ENCODE data around the gene APOBEC3B. TPM values are rescaled to one million over a fixed set of nuclear protein-coding genes. Genes with fewer than 3 reads are reported as not detected.
"Not testable (repeated sequence)": the region's sequence is repeated elsewhere in the genome, so short reads cannot be mapped to it uniquely, and the experiment has no call there.

Gene APOBEC3B
- total and polyA plus RNA-seq, 2 experiments from 2014 or later: 4.1 to 10.6 TPM

GRCh38 chr22:38941488-38941987, 40.6 kb upstream of the APOBEC3B start:
- no peak overlapping the region for H3K9ac ChIP-seq
- peaks cover 55% of the 10 kb centered on the region for H3K27me3 ChIP-seq (replicated peaks; ENCODE audit: insufficient read depth)
- no peak overlapping the region for H3K27ac ChIP-seq
- no peaks in the 10 kb centered on the region for H3K9me3 ChIP-seq (ENCODE audit: low read depth)
- H3K4me2 ChIP-seq (ENCODE audit: unreplicated experiment): no peak overlapping the region
- H3K36me3 ChIP-seq (ENCODE audit: low read depth): no peaks in the 10 kb centered on the region
- TF ChIP-seq EZH2phosphoT487 (IDR thresholded peaks at IDR 0.05; ENCODE audit: insufficient read depth, low read depth): no peak
- TF ChIP-seq EZH2 (IDR thresholded peaks at IDR 0.05; ENCODE audit: insufficient read depth, poor library complexity, severe bottlenecking): no peak
- no peaks in the 10 kb centered on the region for H3K4me1 ChIP-seq (ENCODE audit: insufficient read depth)
- no peaks in the 10 kb centered on the region for H4K20me1 ChIP-seq (ENCODE audit: insufficient read depth)
- DNase-seq: no peak
- H2AFZ ChIP-seq: no peak overlapping the region
- H3K79me2 ChIP-seq (ENCODE audit: insufficient read depth): no peaks in the 10 kb centered on the region
- H3K4me3 ChIP-seq: no peak overlapping the region
- no peaks in the 10 kb centered on the region for H3K9me2 ChIP-seq (ENCODE audit: insufficient read depth)
- 78 to 83% methylated on average over 13 of the region's 13 CpGs for WGBS, 2 experiments (ENCODE audit: low coverage in 1 of 2, low lambda C conversion rate in 2 of 2, missing lambda C conversion rate in 2 of 2)
- H3F3A ChIP-seq (ENCODE audit: insufficient read depth): no peaks in the 10 kb centered on the region
- in situ Hi-C loops (cut with MboI): no loop called here

GRCh38 chr22:38942702-38943101, 39.4 kb upstream of the APOBEC3B start:
- WGBS, 2 experiments (ENCODE audit: low coverage in 1 of 2, low lambda C conversion rate in 2 of 2, missing lambda C conversion rate in 2 of 2): 51 to 60% methylated on average over 5 of the region's 5 CpGs
- H2AFZ ChIP-seq: no peak overlapping the region
- no peaks in the 10 kb centered on the region for H4K20me1 ChIP-seq (ENCODE audit: insufficient read depth)
- no peak for DNase-seq
- no peak overlapping the region for H3K9ac ChIP-seq
- no peaks in the 10 kb centered on the region for H3K79me2 ChIP-seq (ENCODE audit: insufficient read depth)
- H3K4me1 ChIP-seq (ENCODE audit: insufficient read depth): no peaks in the 10 kb centered on the region
- H3K4me2 ChIP-seq (ENCODE audit: unreplicated experiment): no peak overlapping the region
- no peak overlapping the region for H3K27ac ChIP-seq
- no peak overlapping the region for H3K4me3 ChIP-seq
- no peaks in the 10 kb centered on the region for H3K9me2 ChIP-seq (ENCODE audit: insufficient read depth)
- TF ChIP-seq EZH2 (IDR thresholded peaks at IDR 0.05; ENCODE audit: insufficient read depth, poor library complexity, severe bottlenecking): no peak
- H3K9me3 ChIP-seq (ENCODE audit: low read depth): no peaks in the 10 kb centered on the region
- H3K27me3 ChIP-seq (replicated peaks; ENCODE audit: insufficient read depth): peaks cover 65% of the 10 kb centered on the region
- no peaks in the 10 kb centered on the region for H3F3A ChIP-seq (ENCODE audit: insufficient read depth)
- H3K36me3 ChIP-seq (ENCODE audit: low read depth): no peaks in the 10 kb centered on the region
- in situ Hi-C loops (cut with MboI): no loop called here

GRCh38 chr22:38943201-38943600, 38.9 kb upstream of the APOBEC3B start:
- peaks cover 65% of the 10 kb centered on the region for H3K27me3 ChIP-seq (replicated peaks; ENCODE audit: insufficient read depth)

GRCh38 chr22:38943882-38944281, 38.3 kb upstream of the APOBEC3B start:
- H3K27me3 ChIP-seq (replicated peaks; ENCODE audit: insufficient read depth): peaks cover 66% of the 10 kb centered on the region
- WGBS, 2 experiments (ENCODE audit: low coverage in 1 of 2, low lambda C conversion rate in 2 of 2, missing lambda C conversion rate in 2 of 2): 43 to 51% methylated on average over 2 to 3 of the region's 3 CpGs

More at GRCh38 chr22:38943201-38943600, 38.9 kb upstream of the APOBEC3B start:
- Histone ChIP-seq H2AFZ (no peak overlapping the region), H3K79me2 (ENCODE audit: insufficient read depth) (no peaks in the 10 kb centered on the region), H3K9me2 (ENCODE audit: insufficient read depth) (no peaks in the 10 kb centered on the region), H3K27ac (no peak overlapping the region), H3K9me3 (ENCODE audit: low read depth) (no peaks in the 10 kb centered on the region), H3F3A (ENCODE audit: insufficient read depth) (no peaks in the 10 kb centered on the region), H3K4me2 (ENCODE audit: unreplicated experiment) (no peak overlapping the region), H3K36me3 (ENCODE audit: low read depth) (no peaks in the 10 kb centered on the region), H3K4me1 (ENCODE audit: insufficient read depth) (no peaks in the 10 kb centered on the region), H4K20me1 (ENCODE audit: insufficient read depth) (no peaks in the 10 kb centered on the region), H3K4me3 (no peak overlapping the region), H3K9ac (no peak overlapping the region)
- in situ Hi-C loops (cut with MboI): no loop called here
- no peak for DNase-seq
- TF ChIP-seq EZH2phosphoT487 (IDR thresholded peaks at IDR 0.05; ENCODE audit: insufficient read depth, low read depth) (no peak), EZH2 (IDR thresholded peaks at IDR 0.05; ENCODE audit: insufficient read depth, poor library complexity, severe bottlenecking) (no peak)
- WGBS, 2 experiments (ENCODE audit: low coverage in 1 of 2, low lambda C conversion rate in 2 of 2, missing lambda C conversion rate in 2 of 2): 33 to 48% methylated on average over 9 of the region's 9 CpGs

GRCh38 chr22:38944653-38945052, 37.5 kb upstream of the APOBEC3B start:
- Histone ChIP-seq H4K20me1 (ENCODE audit: insufficient read depth) (no peaks in the 10 kb centered on the region), H3K9ac (no peak overlapping the region), H3K9me3 (ENCODE audit: low read depth) (no peaks in the 10 kb centered on the region), H3F3A (ENCODE audit: insufficient read depth) (no peaks in the 10 kb centered on the region), H3K27me3 (replicated peaks; ENCODE audit: insufficient read depth) (peaks cover 68% of the 10 kb centered on the region), H3K4me3 (no peak overlapping the region), H3K36me3 (ENCODE audit: low read depth) (no peaks in the 10 kb centered on the region), H3K9me2 (ENCODE audit: insufficient read depth) (no peaks in the 10 kb centered on the region), H2AFZ (no peak overlapping the region), H3K27ac (no peak overlapping the region), H3K4me1 (ENCODE audit: insufficient read depth) (no peaks in the 10 kb centered on the region), H3K79me2 (ENCODE audit: insufficient read depth) (no peaks in the 10 kb centered on the region), H3K4me2 (ENCODE audit: unreplicated experiment) (no peak overlapping the region)
- TF ChIP-seq EZH2phosphoT487 (IDR thresholded peaks at IDR 0.05; ENCODE audit: insufficient read depth, low read depth) (no peak), EZH2 (IDR thresholded peaks at IDR 0.05; ENCODE audit: insufficient read depth, poor library complexity, severe bottlenecking) (no peak)
- in situ Hi-C loops (cut with MboI): no loop called here
- 75% methylated on average over 7 of the region's 7 CpGs for WGBS, 2 experiments (ENCODE audit: low coverage in 1 of 2, low lambda C conversion rate in 2 of 2, missing lambda C conversion rate in 2 of 2)
- DNase-seq: no peak

More at GRCh38 chr22:38943882-38944281, 38.3 kb upstream of the APOBEC3B start:
- no peak overlapping the region for H3K27ac ChIP-seq
- no peak overlapping the region for H3K9ac ChIP-seq
- H3K4me2 ChIP-seq (ENCODE audit: unreplicated experiment): no peak overlapping the region
- DNase-seq: no peak
- no peaks in the 10 kb centered on the region for H4K20me1 ChIP-seq (ENCODE audit: insufficient read depth)
- H3F3A ChIP-seq (ENCODE audit: insufficient read depth): no peaks in the 10 kb centered on the region
- H3K36me3 ChIP-seq (ENCODE audit: low read depth): no peaks in the 10 kb centered on the region
- no peaks in the 10 kb centered on the region for H3K4me1 ChIP-seq (ENCODE audit: insufficient read depth)
- in situ Hi-C loops (cut with MboI): no loop called here
- TF ChIP-seq EZH2 (IDR thresholded peaks at IDR 0.05; ENCODE audit: insufficient read depth, poor library complexity, severe bottlenecking): no peak
- no peak for TF ChIP-seq EZH2phosphoT487 (IDR thresholded peaks at IDR 0.05; ENCODE audit: insufficient read depth, low read depth)
- no peaks in the 10 kb centered on the region for H3K79me2 ChIP-seq (ENCODE audit: insufficient read depth)
- no peaks in the 10 kb centered on the region for H3K9me3 ChIP-seq (ENCODE audit: low read depth)
- no peaks in the 10 kb centered on the region for H3K9me2 ChIP-seq (ENCODE audit: insufficient read depth)
- H2AFZ ChIP-seq: no peak overlapping the region
- no peak overlapping the region for H3K4me3 ChIP-seq

- DNase-seq; H3F3A ChIP-seq (ENCODE audit: insufficient read depth); H3K36me3 ChIP-seq (ENCODE audit: low read depth); H3K9me2 ChIP-seq (ENCODE audit: insufficient read depth); H3K4me1 ChIP-seq (ENCODE audit: insufficient read depth); H4K20me1 ChIP-seq (ENCODE audit: insufficient read depth); in situ Hi-C loops (cut with MboI); H3K27ac ChIP-seq; H3K4me2 ChIP-seq (ENCODE audit: unreplicated experiment); H3K9ac ChIP-seq; H3K9me3 ChIP-seq (ENCODE audit: low read depth); H2AFZ ChIP-seq; H3K4me3 ChIP-seq; H3K79me2 ChIP-seq (ENCODE audit: insufficient read depth): not testable (repeated sequence)
- peaks cover 67% of the 10 kb centered on the region for H3K27me3 ChIP-seq (replicated peaks; ENCODE audit: insufficient read depth)
These were observed 36.3 kb upstream of the APOBEC3B start for GRCh38 chr22:38945706-38946338.

Measured in GM23248 (cell line).